DND-41 (cell line): ENCODE measurements around the gene PEX14.

Experiments used
- ATAC-seq: fragments of 200-7000 bp; cut with Tn5 transposase; 3 replicates; pipeline ENCODE4 v1.9.1; 2021; ENCODE audit warnings: low read depth; ENCODE audit not compliant: insufficient read depth
- DNase-seq: peaks from one replicate; pipeline ENCODE4 v3.0.0-alpha.2; 2020
- H2AFZ ChIP-seq: 2 replicates; pipeline ENCODE4 v1.6.0; 2012; ENCODE audit warnings: low read depth, low read length
- H3K27ac ChIP-seq: 2 replicates; pipeline ENCODE4 v1.5.1; 2012; ENCODE audit warnings: low read length, inconsistent platforms
- H3K27me3 ChIP-seq: fragments of 200-600 bp; sonication (generic); 2 replicates; pipeline ENCODE4 v1.6.0; 2012; ENCODE audit warnings: low read length, mild to moderate bottlenecking, inconsistent platforms; ENCODE audit not compliant: insufficient read depth, poor library complexity
- H3K36me3 ChIP-seq: 2 replicates; pipeline ENCODE4 v1.5.1; 2012; ENCODE audit warnings: low read length, inconsistent platforms; ENCODE audit not compliant: insufficient read depth
- H3K4me1 ChIP-seq: 2 replicates; pipeline ENCODE4 v1.5.1; 2012; ENCODE audit warnings: mild to moderate bottlenecking, low read length; ENCODE audit not compliant: insufficient read depth
- H3K4me2 ChIP-seq: 2 replicates; pipeline ENCODE4 v1.6.0; 2012; ENCODE audit warnings: mild to moderate bottlenecking, moderate library complexity, low read length, inconsistent platforms; ENCODE audit not compliant: insufficient read depth
- H3K4me3 ChIP-seq, 2 experiments: fragments of 200-600 bp in 1 of 2; shearing (Covaris generic) in 1 of 2; 2 replicates each; pipeline ENCODE4 v1.5.1; 2012 to 2016; ENCODE audit warnings: inconsistent platforms in 2 of 2, low read length in 2 of 2, mild to moderate bottlenecking in 2 of 2, low read depth in 1 of 2, moderate library complexity in 1 of 2
- H3K79me2 ChIP-seq: 2 replicates; pipeline ENCODE4 v1.6.0; 2012; ENCODE audit warnings: low read length, inconsistent platforms; ENCODE audit not compliant: insufficient read depth
- H3K9ac ChIP-seq: 2 replicates; pipeline ENCODE4 v1.6.0; 2012; ENCODE audit warnings: low read depth, mild to moderate bottlenecking, inconsistent platforms, low read length, moderate library complexity
- H3K9me3 ChIP-seq: 2 replicates; pipeline ENCODE4 v1.5.1; 2012; ENCODE audit warnings: low read length, moderate library complexity, mild to moderate bottlenecking, inconsistent platforms; ENCODE audit not compliant: insufficient read depth, severe bottlenecking
- H4K20me1 ChIP-seq: 2 replicates; pipeline ENCODE4 v1.6.0; 2012; ENCODE audit warnings: low read length; ENCODE audit not compliant: insufficient read depth
- CTCF ChIP-seq: IDR thresholded peaks from 2 replicates; pipeline ENCODE4 v1.5.1; 2012; ENCODE audit warnings: borderline replicate concordance, low read length, moderate library complexity, mild to moderate bottlenecking; ENCODE audit not compliant: poor library complexity, severe bottlenecking; ENCODE audit errors: extremely low read depth
- EZH2 ChIP-seq: IDR thresholded peaks from 3 replicates; pipeline ENCODE4 v1.6.1; 2012; ENCODE audit warnings: borderline replicate concordance, low read depth, mild to moderate bottlenecking, moderate library complexity, low read length, inconsistent platforms; ENCODE audit not compliant: severe bottlenecking

The PEX14 gene

GRCh38 chr1:10671090-10671489, 196.3 kb downstream of the PEX14 start:
- Histone ChIP-seq H3K4me3 (no peak overlapping the region), H3K36me3 (no peaks in the 10 kb centered on the region), H4K20me1 (peaks cover 54% of the 10 kb centered on the region), H3K4me1 (no peaks in the 10 kb centered on the region), H3K9me3 (no peaks in the 10 kb centered on the region), H3K79me2 (0 out of 2 replicates have a peak, but pooled peaks cover 1% of the 10 kb centered on the region), H3K9ac (no peak overlapping the region), H3K27me3 (no peaks in the 10 kb centered on the region), H3K27ac (no peak overlapping the region), H2AFZ (no peak overlapping the region), H3K4me2 (no peak overlapping the region)
- no peak for ATAC-seq
- no peak for DNase-seq
- no peak for TF ChIP-seq EZH2
- no peak for TF ChIP-seq CTCF

GRCh38 chr1:10671622-10672342, 197.0 kb downstream of the PEX14 start:
- Histone ChIP-seq H3K9ac (no peak overlapping the region), H3K27ac (no peak overlapping the region), H3K79me2 (0 out of 2 replicates have a peak, but pooled peaks cover 1% of the 10 kb centered on the region), H3K36me3 (no peaks in the 10 kb centered on the region), H3K4me1 (no peaks in the 10 kb centered on the region), H3K27me3 (no peaks in the 10 kb centered on the region), H4K20me1 (peaks cover 56% of the 10 kb centered on the region), H2AFZ (no peak overlapping the region), H3K4me3 (no peak overlapping the region), H3K9me3 (no peaks in the 10 kb centered on the region), H3K4me2 (no peak overlapping the region)
- no peak for ATAC-seq
- no peak for DNase-seq
- TF ChIP-seq EZH2: no peak
- no peak for TF ChIP-seq CTCF

GRCh38 chr1:10672343-10673050, 197.7 kb downstream of the PEX14 start:
- no peak overlapping the region for H3K27ac ChIP-seq
- H3K4me3 ChIP-seq: no peak overlapping the region
- no peak for ATAC-seq
- no peak for DNase-seq
- no peaks in the 10 kb centered on the region for H3K27me3 ChIP-seq
- no peak overlapping the region for H3K9ac ChIP-seq
- peaks cover 56% of the 10 kb centered on the region for H4K20me1 ChIP-seq
- H3K4me2 ChIP-seq: no peak overlapping the region
- H2AFZ ChIP-seq: no peak overlapping the region
- TF ChIP-seq EZH2: no peak
- no peak for TF ChIP-seq CTCF
- H3K36me3 ChIP-seq: no peaks in the 10 kb centered on the region
- H3K4me1 ChIP-seq: no peaks in the 10 kb centered on the region
- no peaks in the 10 kb centered on the region for H3K9me3 ChIP-seq
- H3K79me2 ChIP-seq: 0 out of 2 replicates have a peak, but pooled peaks cover 1% of the 10 kb centered on the region
